ENCODE measurements around the gene XPO6.

Gene XPO6

DNA sequence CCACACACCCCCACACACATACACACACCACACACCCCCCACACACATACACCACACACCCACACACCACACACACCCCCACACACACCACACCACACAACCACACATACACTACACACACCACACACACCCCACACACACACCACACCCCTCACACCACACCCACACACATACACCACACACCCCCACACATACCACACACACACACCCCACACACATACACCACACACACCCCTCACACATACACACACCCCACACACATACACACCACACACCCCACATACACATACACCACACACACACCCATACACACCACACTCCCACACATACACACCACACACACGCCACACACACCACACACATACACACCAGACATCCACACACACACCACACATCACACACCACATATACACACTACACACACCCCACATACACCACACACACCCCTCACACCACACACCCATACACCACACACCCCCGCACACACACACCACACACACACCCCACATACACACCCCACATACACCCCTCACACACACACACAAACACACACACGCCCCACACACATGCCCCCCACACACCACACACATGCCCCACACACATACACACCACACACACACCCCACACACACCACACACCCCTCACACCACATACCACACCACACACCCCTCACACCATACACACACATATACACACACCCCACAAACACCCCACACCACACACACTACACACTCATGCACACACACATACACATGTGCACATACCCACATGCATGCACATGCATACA lies 122.4 kb downstream of the XPO6 start:
- DNase-seq (ENCODE audit: low spot score) = no peak

GRCh38 chr16:28087675-28088300 lies 124.0 kb downstream of the XPO6 start:
- no peak for DNase-seq (ENCODE audit: low spot score)

DNA sequence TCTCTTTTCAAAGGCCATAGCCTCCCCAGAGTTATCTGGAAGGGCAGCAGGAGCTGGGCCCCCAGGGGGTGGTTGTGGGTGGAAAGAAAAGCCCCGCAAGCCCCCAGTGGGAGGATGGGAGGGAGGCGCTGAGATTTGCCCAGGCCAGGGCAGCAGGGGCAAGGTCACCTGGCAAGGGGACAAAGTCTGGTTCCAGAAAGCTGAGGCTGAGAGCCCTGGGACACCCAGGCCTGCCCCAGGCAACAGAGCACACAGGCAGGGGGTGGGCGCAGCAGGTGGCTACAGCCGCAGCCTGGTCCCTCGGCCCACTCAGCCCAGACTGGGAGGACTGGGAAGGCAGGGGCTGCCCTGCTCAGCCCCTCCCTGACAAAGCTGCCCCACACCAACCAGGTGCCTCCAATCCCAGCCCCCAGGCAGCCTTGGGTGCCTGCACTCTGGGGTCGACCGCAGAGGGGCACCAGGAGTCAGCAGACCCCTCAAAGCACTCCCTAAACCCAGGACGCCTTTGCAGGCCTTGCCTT lies 124.6 kb downstream of the XPO6 start:
- DNase-seq (ENCODE audit: low spot score) = no peak

DNA sequence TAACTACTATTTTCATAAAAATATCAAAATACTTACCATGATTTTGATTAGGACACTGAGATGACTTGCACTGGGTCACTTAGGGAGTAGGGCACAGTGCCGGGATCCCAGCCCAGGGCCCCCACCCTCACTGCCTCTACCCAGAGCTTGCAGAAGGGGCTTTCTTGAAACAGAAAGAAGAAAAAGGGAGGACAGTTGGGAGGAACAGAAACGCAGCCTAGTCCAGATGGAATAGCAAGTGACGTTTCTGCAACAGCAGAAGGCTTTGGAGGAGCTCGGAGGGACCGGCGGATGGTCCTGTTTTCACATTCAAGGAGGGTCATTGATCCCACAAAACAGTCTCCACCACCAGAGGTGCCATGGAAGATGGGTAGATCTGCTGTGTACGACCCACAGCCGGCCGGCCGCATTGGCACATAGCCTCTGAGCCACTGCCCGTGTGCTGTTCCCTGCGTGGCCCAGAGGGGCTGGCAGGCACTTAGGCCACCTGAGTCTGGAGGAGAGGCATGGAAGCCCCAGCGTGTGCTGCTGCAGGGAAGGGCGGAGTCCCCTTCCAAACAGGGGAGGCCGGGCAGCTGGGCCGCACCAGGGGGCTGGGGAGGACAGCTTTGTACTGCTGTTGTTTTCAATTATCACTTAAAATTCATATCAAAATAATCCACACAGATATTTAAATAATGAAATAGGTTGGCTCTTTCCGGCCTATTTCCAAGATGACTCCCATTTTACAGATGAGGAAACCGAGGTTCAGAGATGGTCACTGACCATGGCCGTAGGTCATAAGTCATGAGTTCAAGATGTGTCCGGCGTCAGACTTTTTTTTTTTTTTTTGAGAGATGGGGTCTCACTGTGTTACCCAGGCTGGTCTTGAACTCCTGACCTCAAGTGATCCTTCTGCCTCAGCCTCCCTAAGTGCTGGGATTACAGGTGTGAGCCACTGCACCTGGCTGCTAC lies 125.3 kb downstream of the XPO6 start:
- no peak for DNase-seq (ENCODE audit: low spot score)

GRCh38 chr16:28085389-28086171 lies 126.2 kb downstream of the XPO6 start:
- no peak for DNase-seq (ENCODE audit: low spot score)

DNA sequence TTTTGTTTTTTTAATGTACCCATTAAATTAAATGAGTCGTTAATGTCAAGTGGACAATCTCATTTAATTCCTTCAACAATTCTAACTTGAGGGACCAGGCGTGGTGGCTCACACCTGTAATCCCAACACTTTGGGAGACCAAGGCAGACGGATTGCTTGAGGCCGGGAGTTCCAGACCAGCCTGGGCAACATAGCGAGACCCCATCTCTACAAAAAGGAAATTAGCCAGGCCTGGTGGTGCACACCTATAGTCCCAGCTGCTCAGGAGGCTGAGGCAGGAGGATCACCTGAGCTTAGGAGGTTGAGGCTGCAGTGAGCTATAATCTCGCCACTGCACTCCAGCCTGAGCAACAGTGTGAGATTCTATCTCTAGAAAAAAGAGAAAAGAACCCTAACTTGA lies 127.6 kb downstream of the XPO6 start:
- no peak for DNase-seq (ENCODE audit: low spot score)

- DNase-seq (ENCODE audit: low spot score) = no peak
Observed at GRCh38 chr16:28082624-28083023, 129.1 kb downstream of the XPO6 start.

GRCh38 chr16:28081391-28081968 lies 130.3 kb downstream of the XPO6 start:
- no peak for DNase-seq (ENCODE audit: low spot score)

DNA sequence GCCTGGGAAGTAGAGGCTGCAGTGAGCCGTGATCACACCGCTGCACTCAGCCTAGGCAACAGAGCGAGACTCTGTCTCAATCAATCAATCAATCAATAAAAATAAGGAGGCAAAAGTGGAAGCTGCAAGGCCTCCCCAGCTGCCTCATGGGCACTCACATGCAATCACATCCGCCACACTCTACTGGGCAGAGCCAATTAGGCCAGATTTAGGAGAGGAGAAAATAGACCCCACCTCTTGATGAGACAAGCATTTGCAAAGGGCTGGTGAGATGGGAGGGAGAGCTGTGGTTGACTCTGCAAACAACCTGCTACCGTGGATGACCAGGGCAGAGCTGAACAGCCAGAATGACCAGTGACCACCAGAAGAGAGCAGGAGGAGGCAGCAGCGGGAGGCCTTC lies 133.5 kb downstream of the XPO6 start:
- no peak for DNase-seq (ENCODE audit: low spot score)

- no peak for DNase-seq (ENCODE audit: low spot score)
Observed at GRCh38 chr16:28073836-28074235, 137.9 kb downstream of the XPO6 start.

DNA sequence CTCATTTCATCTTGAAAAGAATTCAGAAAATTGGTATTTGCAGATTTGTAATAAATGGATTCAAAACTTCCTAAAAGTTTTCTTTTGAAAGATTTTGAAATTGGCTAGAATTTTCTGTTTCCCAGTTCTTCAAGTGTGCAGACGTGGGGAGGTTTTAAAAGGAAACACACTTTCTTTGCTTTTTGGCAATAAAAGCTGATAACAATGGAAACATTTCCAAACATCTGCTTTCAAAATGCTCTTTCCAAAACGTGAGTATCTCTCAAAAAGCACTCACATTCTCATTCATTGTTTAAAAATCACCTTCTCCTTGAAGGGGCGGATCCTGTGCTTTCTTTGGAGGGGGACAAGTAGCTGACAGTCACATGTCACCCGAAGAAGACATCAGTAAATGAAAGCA lies 139.7 kb downstream of the XPO6 start:
- no peak for DNase-seq (ENCODE audit: low spot score)

- no peak for DNase-seq (ENCODE audit: low spot score)
Observed at GRCh38 chr16:28069971-28070794, 141.6 kb downstream of the XPO6 start.

DNA sequence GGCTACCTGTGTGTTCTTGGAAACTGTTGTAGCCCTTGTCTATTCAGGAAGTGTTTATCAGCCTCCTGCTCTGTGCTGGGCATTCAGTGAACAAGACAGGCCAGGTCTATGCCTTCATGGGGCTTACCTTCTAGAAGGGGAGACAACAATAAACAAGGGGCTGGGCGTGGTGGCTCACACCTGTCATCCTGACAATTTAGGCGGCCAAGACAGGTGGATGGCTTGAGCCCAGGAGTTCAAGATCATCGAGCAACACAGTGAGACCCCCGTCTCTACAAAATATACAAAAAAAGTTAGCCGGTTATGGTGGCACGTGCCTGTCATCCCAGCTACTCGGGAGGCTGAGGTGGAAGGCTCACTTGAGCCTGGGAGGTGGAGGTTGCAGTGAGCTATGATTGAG lies 142.8 kb downstream of the XPO6 start:
- no peak for DNase-seq (ENCODE audit: low spot score)

DNA sequence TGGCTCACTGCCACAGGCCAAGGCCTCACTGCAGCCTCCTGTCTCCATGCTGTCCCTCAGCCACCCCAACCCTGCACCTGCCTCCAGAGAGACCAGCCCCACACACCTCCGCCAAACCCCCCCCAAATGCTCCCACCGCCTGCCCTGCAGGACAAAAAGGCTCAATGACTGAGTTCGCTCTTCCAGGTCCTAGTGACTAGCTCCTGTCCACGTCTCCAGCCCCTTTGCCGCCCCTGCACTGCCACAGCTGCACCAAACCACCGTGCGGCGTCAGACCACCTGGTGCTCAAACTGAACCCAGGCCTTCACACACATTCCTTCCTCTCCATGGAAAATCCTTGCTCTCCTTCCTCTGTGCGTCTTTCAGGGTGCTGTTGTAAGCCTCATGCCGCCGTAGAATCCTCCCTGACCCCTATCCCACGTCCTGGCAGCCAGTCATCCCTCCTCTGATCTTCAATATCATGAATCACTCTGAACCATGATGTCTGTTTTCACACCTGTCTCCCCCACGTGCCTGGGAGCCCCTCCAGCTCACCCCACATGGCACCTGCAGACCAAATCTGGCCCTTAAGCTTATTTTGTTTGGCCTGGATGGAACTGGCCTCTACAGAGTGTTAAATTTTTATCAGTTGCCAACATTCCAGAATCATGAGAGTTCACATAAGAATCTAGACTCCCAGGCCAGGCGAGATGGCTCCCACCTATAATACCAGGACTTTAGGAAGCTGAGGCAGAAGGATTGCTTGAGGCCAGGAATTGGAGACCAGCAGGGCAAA lies 144.0 kb downstream of the XPO6 start:
- DNase-seq (ENCODE audit: low spot score) = no peak

GRCh38 chr16:28064706-28065249 lies 147.0 kb downstream of the XPO6 start:
- DNase-seq (ENCODE audit: low spot score) = no peak

- DNase-seq (ENCODE audit: low spot score) = no peak
Observed at GRCh38 chr16:28064150-28064549, 147.6 kb downstream of the XPO6 start.

GRCh38 chr16:28063591-28064061 lies 148.1 kb downstream of the XPO6 start, which contains the start of gene GSG1L:
Gene GSG1L, minus strand, starts transcription at chr16:28063714. Its CDS starts 290 bp downstream, at chr16:28063424.
- peak; percentile 47 for DNase-seq (ENCODE audit: low spot score)

GRCh38 chr16:28062847-28063521 lies 148.8 kb downstream of the XPO6 start:
- DNase-seq (ENCODE audit: low spot score) = no peak
